GM21528 (cell line): Measurements from ENCODE around the gene ALX3.
"Not testable (repeated sequence)": the region's sequence is repeated elsewhere in the genome, so short reads cannot be mapped to it uniquely, and the experiment has no call there.

Experiments
- ATAC-seq: cut with Tn5 transposase; IDR thresholded peaks from one replicate; pipeline ENCODE4 v1.9.1; 2021; ENCODE audit warnings: mild to moderate bottlenecking, moderate library complexity; ENCODE audit not compliant: unreplicated experiment, low FRiP score

Gene ALX3

GRCh38 chr1:110048923-110049601, 21.4 kb downstream of the ALX3 start:
- no peak for ATAC-seq

GRCh38 chr1:110048240-110048639, 22.2 kb downstream of the ALX3 start:
- ATAC-seq, result no peak

GRCh38 chr1:110047463-110047862, 23.0 kb downstream of the ALX3 start:
- no peak for ATAC-seq

- ATAC-seq, result no peak
These were observed 27.5 kb downstream of the ALX3 start for GRCh38 chr1:110043016-110043415.

GRCh38 chr1:110040548-110040947, 29.9 kb downstream of the ALX3 start:
- no peak for ATAC-seq

GRCh38 chr1:110039641-110040040, 30.8 kb downstream of the ALX3 start:
- ATAC-seq, result no peak

- no peak for ATAC-seq
These were observed 32.2 kb downstream of the ALX3 start for GRCh38 chr1:110038271-110038670.

- ATAC-seq, result peak; percentile 2
These were observed 35.2 kb downstream of the ALX3 start for GRCh38 chr1:110035236-110035752.

GRCh38 chr1:110034451-110035235, 35.8 kb downstream of the ALX3 start, which contains the start of gene STRIP1:
STRIP1 (plus strand) TSS chr1:110034624; CDS start chr1:110034638, 14 bp downstream.
- peak; percentile 93 for ATAC-seq

GRCh38 chr1:110034040-110034450, 36.4 kb downstream of the ALX3 start:
- no peak for ATAC-seq

GRCh38 chr1:110033421-110033820, 37.1 kb downstream of the ALX3 start:
- no peak for ATAC-seq

- no peak for ATAC-seq
These were observed 38.1 kb downstream of the ALX3 start for GRCh38 chr1:110032327-110032726.

- ATAC-seq, result not testable (repeated sequence)
These were observed 39.8 kb downstream of the ALX3 start for GRCh38 chr1:110030687-110031086.

GRCh38 chr1:110024613-110025012, 45.9 kb downstream of the ALX3 start:
- no peak for ATAC-seq

- no peak for ATAC-seq
These were observed 49.2 kb downstream of the ALX3 start for GRCh38 chr1:110021285-110021684.

- no peak for ATAC-seq
These were observed 50.7 kb downstream of the ALX3 start for GRCh38 chr1:110019770-110020169.

- ATAC-seq, result no peak
These were observed 52.1 kb downstream of the ALX3 start for GRCh38 chr1:110018396-110018795.

GRCh38 chr1:110017792-110018191, 52.7 kb downstream of the ALX3 start:
- no peak for ATAC-seq

- ATAC-seq, result peak; percentile 71
These were observed 58.2 kb downstream of the ALX3 start for GRCh38 chr1:110012100-110012780.

- peak; percentile 98 for ATAC-seq
These were observed 58.9 kb downstream of the ALX3 start for GRCh38 chr1:110011527-110012041.
